GM21619 (cell line): ENCODE results near the gene MACF1.
"Not testable (repeated sequence)": the region's sequence is repeated elsewhere in the genome, so short reads cannot be mapped to it uniquely, and the experiment has no call there.

Source experiments
- ATAC-seq: cut with Tn5 transposase; IDR thresholded peaks from one replicate; pipeline ENCODE4 v1.9.1; 2021; ENCODE audit not compliant: unreplicated experiment

The MACF1 gene

GRCh38 chr1:39450041-39450440 lies 245.5 kb downstream of the MACF1 start:
- ATAC-seq: not testable (repeated sequence)

- no peak for ATAC-seq
Measured at GRCh38 chr1:39450956-39451606, 246.6 kb downstream of the MACF1 start.

DNA sequence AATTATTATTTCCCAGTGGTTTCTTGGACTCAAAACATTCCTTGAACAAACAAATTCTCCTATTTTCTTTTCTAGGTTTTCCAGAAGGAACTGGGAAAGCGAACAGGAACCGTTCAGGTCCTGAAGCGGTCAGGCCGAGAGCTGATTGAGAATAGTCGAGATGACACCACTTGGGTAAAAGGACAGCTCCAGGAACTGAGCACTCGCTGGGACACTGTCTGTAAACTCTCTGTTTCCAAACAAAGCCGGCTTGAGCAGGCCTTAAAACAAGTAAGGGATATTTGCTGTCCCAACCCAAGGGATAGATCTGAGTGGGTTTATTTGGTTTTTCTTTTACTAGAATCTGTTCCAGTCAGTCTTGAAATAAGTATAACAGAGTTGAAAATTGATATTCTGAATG lies 247.6 kb downstream of the MACF1 start:
- no peak for ATAC-seq

GRCh38 chr1:39452540-39452939 lies 248.0 kb downstream of the MACF1 start:
- no peak for ATAC-seq

GRCh38 chr1:39453603-39454002 lies 249.1 kb downstream of the MACF1 start:
- ATAC-seq: no peak

DNA sequence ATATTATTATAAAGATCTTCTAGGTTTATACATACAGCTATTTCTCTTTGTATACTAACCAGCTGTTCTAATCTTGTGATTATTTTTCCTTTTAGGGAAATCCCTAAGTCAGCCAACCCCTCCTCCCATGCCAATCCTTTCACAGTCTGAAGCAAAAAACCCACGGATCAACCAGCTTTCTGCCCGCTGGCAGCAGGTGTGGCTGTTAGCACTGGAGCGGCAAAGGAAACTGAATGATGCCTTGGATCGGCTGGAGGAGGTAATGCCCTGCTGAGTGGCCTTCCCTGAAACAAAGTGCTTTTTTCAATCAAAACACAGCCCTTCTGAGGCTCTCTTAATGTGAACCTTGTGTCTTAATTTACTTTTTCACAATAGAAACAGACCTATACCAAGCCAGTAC lies 254.5 kb downstream of the MACF1 start:
- ATAC-seq: no peak

- no peak for ATAC-seq
Measured at GRCh38 chr1:39462074-39462473, 257.6 kb downstream of the MACF1 start.

- ATAC-seq: no peak
Measured at GRCh38 chr1:39466413-39467107, 262.1 kb downstream of the MACF1 start.

- not testable (repeated sequence) for ATAC-seq
Measured at GRCh38 chr1:39467108-39467720, 262.7 kb downstream of the MACF1 start.

DNA sequence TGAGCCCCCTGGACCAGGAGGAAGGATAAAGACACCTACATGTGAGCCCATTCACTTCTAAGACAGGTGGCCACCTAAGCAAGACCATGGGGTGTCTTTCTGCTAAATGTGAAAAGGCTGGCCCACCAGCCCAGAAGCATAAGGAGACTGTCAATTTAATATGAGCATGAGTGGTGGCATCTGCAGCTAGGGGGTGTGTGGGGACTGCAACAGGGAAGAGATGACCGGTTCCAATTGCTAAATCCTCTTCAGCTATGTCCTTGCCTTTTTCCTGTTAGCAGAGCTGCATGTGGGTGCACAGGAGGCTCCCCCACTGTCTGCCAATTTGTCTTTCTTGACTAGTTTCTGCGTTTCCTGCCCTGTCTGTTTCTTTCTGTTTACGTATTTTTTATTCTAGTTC lies 264.7 kb downstream of the MACF1 start:
- ATAC-seq: no peak

DNA sequence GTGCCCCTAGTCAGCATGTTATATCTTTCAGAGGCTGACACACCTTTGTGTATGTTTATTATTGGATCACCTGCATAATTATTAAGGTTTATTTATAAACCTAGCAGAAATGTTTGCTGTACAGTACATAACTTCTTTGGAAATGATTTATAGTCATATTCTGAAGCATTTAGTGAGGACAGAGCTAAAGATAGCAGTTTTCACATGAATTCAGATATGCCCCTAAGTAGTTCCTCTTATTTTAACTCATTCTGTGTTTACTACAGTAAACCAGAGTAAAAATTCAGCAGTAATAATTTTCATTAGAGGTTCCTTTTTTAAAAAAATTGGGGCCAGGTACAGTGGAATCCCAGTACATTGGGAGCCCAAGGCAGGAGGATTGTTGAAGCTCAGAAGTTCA lies 265.5 kb downstream of the MACF1 start:
- no peak for ATAC-seq

DNA sequence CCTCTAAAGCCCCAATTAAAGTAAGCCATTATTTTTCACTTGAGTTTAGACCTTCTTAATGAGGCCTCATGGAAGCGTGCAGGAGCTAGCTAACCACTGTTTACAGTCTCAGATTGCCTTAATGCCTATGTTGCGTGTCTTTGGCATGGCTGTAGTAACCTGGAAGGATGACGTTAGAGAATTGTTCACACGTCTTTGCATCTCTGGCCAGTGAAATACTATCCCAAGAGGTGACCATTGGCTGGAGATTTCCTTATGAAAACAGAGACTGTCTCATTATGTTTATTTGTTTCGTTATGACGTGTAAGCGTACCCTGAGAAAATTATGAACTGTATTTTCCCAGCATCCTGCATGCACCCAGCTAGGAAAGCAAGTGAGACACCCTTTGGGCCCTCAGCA lies 268.3 kb downstream of the MACF1 start:
- ATAC-seq: no peak

GRCh38 chr1:39473324-39473723 lies 268.8 kb downstream of the MACF1 start:
- ATAC-seq: no peak

- no peak for ATAC-seq
Measured at GRCh38 chr1:39474810-39475209, 270.3 kb downstream of the MACF1 start.

DNA sequence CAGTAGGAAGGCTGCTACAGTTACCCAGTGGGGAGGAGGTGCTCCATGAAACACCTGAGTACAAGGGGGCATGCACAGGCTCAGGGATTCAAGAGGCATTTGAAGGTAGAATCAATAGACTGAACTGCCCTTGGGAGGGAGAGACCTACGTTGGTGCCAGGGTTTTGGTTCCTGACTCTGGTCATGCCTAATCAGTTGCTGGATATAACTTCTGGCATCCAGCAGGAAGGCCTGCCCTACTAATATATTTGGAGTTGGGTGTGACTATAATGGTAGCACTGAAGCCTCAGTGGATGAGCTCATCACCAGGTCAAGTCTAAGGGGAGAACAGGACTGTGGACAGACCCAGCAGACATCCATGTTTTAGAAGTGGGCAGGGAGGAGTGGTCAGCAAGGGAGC lies 271.1 kb downstream of the MACF1 start:
- not testable (repeated sequence) for ATAC-seq

DNA sequence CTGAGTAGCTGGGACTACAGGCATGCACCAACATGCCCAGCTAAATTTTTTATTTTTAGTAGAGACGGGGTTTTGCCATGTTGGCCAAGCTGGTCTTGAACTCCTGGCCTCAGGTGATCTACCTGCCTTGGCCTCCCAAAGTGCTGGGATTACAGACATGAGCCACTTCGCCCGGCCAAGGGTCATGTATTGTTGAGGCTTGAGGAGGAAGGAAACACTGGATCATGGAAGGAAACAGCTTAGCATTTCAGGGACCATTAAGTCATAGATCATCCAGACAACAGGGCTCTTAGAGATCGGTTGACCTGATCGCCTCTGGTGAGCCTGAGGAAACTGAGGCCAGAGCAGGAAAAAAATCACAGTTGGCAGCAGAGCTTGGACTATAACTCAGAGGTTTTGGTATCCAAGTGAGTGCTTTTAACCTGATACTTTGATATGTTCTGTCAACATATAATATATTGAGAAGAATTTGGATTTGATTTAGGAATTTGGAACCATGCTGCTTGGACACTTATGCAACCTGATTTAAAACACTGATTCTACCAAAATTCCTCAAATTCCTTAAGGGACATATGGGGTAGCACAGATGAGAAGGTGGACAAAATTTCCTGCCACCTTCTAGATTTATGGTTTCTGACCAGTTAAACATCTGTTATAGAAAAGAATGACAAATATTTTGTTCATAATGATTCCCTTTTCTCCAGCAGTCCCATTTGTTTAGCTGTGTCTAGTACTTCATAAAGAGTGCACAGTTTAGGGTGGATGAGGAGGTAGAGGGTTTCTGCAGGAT lies 273.8 kb downstream of the MACF1 start:
- ATAC-seq: no peak

- ATAC-seq: no peak
Measured at GRCh38 chr1:39481289-39481688, 276.8 kb downstream of the MACF1 start.

DNA sequence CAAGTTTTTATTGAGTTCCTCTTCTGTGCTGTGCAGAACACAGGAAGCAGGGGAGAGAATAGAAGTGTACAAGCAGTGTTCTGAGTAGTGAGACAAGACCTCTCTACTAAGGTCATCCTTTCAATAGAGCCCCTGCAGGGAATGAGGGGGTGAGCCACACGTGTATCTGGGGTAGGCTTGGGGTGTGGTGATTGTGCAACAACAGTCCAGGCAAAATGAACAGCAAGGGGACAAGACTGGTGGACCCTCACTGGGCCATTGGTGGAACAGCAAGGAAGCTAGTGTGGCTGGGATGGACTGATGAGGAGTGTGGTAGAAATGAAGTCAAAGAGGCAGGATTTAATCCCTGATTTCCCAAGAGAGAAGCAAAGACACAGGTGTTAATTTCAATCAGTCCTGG lies 278.8 kb downstream of the MACF1 start:
- no peak for ATAC-seq

DNA sequence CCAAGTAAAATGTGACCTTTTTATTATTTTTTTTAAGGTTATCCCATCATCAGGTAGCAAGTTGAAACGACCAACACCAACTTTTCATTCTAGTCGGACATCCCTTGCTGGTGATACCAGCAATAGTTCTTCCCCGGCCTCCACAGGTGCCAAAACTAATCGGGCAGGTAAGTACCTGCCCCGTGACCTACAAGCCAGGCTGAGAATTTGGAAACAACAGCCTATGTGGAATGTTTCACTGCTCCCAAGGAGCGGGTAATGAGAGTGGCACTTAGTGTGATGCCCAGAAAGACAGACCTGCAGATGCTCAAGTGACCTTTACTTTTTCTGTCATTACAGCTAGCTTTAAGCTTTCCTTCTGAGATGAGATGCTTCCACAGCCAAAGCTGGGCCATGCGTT lies 280.1 kb downstream of the MACF1 start:
- ATAC-seq: no peak

DNA sequence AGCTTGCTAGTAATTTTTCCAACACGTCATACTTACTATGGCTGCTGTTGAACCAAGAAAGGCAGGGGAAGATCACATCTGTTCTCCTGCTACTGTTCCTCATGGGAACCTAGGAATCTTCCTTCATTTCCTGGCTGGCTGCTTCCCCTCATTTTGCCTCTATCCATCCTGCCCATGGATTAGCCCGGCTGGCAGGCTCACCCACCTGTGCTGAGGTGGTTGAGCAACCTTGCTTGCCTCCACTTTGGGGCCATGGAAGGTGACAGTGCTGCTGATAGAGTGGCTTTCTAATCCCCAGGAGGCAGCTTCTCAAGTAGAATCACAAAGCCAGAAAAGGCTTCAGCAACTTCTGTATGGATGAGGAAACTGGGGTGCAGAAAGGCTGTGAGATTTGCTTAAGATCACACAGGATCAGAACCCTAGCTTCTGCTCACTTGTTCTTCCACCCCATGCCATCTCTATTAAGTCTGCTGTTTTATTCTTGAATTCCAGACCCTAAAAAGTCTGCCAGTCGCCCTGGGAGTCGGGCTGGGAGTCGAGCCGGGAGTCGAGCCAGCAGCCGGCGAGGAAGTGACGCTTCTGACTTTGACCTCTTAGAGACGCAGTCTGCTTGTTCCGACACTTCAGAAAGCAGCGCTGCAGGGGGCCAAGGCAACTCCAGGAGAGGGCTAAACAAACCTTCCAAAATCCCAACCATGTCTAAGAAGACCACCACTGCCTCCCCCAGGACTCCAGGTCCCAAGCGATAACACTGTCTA lies 280.7 kb downstream of the MACF1 start:
- ATAC-seq: no peak

- no peak for ATAC-seq
Measured at GRCh38 chr1:39488012-39488545, 283.6 kb downstream of the MACF1 start.
